IPS DF 6.9 (cell line): Measurements from ENCODE around the gene CLTCL1.

ENCODE experiments used
- DNase-seq: peaks from one replicate; pipeline ENCODE4 v3.0.0-alpha.2; 2013; ENCODE audit warnings: low read depth, low spot score
- H3K27ac ChIP-seq: one replicate; pipeline ENCODE4 v1.5.1; 2013; ENCODE audit warnings: low read length, control low read depth
- H3K27me3 ChIP-seq: 2 replicates; pipeline ENCODE4 v1.6.1; 2013; ENCODE audit warnings: mild to moderate bottlenecking, low read length; ENCODE audit not compliant: control insufficient read depth, insufficient read depth
- H3K36me3 ChIP-seq: 2 replicates; pipeline ENCODE4 v1.6.1; 2013; ENCODE audit warnings: low read length; ENCODE audit not compliant: control insufficient read depth, insufficient read depth
- H3K4me1 ChIP-seq: 2 replicates; pipeline ENCODE4 v1.6.1; 2013; ENCODE audit warnings: low read length; ENCODE audit not compliant: control insufficient read depth, insufficient read depth
- H3K4me3 ChIP-seq: 2 replicates; pipeline ENCODE4 v1.5.1; 2013; ENCODE audit warnings: mild to moderate bottlenecking, low read length
- H3K9me3 ChIP-seq: 2 replicates; pipeline ENCODE4 v1.6.1; 2013; ENCODE audit warnings: low read length, inconsistent platforms; ENCODE audit not compliant: control insufficient read depth, insufficient read depth
- WGBS: extraction: QIAGEN DNeasy Blood & Tissue Kit; methylation state at CpG from one replicate; pipeline ENCODE4 v1.1.7; 2013; ENCODE audit warnings: mixed read lengths, missing lambda C conversion rate; ENCODE audit not compliant: insufficient read length, insufficient coverage; 5-methylcytosine and 5-hydroxymethylcytosine counted together

CLTCL1 gene

DNA sequence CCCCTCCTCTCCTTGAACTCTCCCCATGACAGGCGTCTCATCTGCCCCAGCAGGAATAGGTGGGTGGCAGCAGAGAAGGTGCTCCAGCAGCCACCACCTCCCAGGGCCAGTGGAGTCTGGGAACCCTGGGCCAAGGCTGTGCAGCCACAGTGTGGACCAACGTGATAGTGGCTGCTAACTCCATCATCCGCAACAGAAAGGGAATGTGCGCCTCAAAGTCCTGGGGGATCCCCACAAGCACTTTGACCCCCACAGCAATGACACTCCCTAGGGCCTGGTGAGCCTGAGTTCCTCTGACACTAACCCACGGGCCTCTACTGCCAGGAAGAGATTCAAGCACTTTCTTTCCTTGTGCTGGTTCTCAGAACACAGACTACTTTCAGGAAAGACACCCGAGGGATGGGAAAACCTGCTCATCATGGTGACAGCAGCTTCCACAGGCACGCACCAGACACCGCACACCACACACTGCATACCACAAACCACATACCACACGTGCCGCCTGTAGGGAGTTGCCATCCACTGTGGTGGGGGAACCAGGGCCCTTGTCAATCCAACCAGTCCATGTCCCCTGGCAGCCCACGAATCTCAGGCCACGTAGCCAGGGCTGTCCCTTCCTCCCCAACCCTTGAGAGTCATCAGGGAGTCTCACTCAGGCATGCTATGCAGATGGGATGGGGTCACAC is 109.6 kb downstream of the CLTCL1 start:
- H3K4me1 ChIP-seq = 0 out of 2 replicates have a peak, but pooled peaks cover 2% of the 10 kb centered on the region
- WGBS = no CpG with 5 or more reads among the region's 12 CpGs

DNA sequence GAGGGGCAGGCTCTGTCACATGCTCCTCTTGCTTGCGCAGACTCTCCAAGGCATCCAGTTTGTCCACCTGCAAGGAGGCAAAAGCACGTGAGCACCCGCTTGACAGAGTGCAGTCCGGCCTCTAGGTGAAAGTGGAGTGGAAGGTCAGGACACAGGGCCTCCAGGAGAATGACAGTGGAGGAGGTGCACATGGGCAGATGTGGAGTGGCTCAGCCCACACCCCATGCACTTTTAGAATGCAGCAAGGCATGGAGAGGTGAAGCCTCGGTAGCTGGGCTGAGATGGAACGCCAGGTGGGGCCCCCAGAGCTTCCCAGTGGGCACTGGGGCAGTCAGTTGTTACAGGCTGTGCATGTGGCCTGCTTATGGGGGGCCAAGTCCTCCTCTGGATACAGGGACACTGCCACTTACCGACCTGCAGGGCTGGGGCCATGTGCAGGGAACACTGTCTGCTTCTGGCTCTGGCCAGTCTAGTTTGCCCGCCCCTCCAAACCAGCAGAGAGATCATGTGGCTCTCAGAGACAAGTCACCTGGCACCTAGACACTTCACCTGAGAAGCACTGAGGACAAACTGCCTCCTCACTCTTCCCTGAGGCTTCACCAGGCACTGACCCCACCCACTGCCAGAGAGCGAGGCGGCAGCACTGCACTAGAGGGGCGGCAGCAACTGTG is 110.6 kb downstream of the CLTCL1 start:
- no peak overlapping the region for H3K4me3 ChIP-seq
- WGBS = no CpG with 5 or more reads among the region's 11 CpGs
- no peak overlapping the region for H3K27ac ChIP-seq
- peaks cover 4% of the 10 kb centered on the region; the same call in 1 of the 2 replicates for H3K4me1 ChIP-seq
- H3K9me3 ChIP-seq = no peaks in the 10 kb centered on the region
- peaks cover 3% of the 10 kb centered on the region for H3K36me3 ChIP-seq
- H3K27me3 ChIP-seq = no peaks in the 10 kb centered on the region
- DNase-seq = no peak

More for the DNA sequence above, 109.6 kb downstream of the CLTCL1 start:
- no peaks in the 10 kb centered on the region for H3K27me3 ChIP-seq
- H3K4me3 ChIP-seq = no peak overlapping the region
- H3K27ac ChIP-seq = no peak overlapping the region
- H3K9me3 ChIP-seq = no peaks in the 10 kb centered on the region
- no peak for DNase-seq
- H3K36me3 ChIP-seq = no peaks in the 10 kb centered on the region; the same call in 1 of the 2 replicates

DNA sequence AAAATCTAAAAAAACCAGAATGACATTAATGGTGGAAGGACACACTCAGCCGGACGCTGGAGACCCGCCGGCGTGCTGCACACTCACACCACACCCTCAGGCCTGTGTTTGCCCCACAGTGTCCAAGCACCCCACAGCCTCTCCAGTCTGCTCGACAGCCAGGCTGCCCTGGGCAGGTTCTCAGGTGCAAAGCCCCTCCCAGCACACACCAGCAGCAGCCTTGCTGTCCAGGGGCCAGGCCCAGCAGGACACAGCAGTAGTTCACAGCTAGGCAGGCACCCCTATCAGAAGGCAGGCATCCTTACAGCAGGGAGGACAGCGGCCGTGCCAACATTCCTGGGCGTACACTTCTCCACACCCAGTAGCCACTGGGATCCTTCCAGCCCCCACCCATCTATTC is 111.3 kb downstream of the CLTCL1 start:
- WGBS = no CpG with 5 or more reads among the region's 9 CpGs
- Histone ChIP-seq H3K27me3 (no peaks in the 10 kb centered on the region), H3K9me3 (no peaks in the 10 kb centered on the region), H3K4me1 (peaks cover 6% of the 10 kb centered on the region; the same call in 1 of the 2 replicates), H3K4me3 (no peak overlapping the region), H3K36me3 (peaks cover 10% of the 10 kb centered on the region), H3K27ac (no peak overlapping the region)
- DNase-seq = no peak

DNA sequence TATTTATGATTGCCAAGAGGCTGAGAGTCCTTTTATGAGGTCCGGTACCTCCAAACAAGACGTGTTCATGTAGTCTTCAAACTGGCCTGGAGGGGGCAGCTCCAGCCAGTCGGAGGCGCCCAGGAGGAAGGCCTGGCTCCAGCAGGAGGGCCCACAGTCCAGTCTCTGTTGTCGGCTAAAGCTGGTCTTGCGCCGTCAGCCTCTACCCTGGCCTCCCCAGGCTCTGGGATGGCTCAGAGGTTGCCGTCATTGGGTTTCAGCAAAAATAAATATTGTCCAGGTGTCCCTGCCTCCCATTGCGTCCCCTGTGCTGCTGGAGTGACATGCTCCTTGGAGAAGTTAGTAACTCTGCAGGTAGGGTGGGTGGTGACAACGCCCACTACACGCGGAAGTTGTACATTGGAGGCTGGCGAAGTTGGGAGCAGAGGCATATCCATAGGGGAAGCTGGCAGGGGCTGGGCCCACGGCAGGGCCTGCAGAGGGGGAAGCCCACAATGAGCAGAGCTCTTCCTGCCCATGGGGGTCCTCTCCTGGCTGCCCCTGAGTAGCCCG is 111.9 kb downstream of the CLTCL1 start:
- Histone ChIP-seq H3K4me1 (peaks cover 7% of the 10 kb centered on the region; the same call in 1 of the 2 replicates), H3K27ac (no peak overlapping the region), H3K36me3 (peaks cover 11% of the 10 kb centered on the region), H3K27me3 (no peaks in the 10 kb centered on the region), H3K9me3 (no peaks in the 10 kb centered on the region), H3K4me3 (peak overlapping the region; percentile 69; the same call in 1 of the 2 replicates)
- DNase-seq = peak; percentile 47
- WGBS = no CpG with 5 or more reads among the region's 15 CpGs

DNA sequence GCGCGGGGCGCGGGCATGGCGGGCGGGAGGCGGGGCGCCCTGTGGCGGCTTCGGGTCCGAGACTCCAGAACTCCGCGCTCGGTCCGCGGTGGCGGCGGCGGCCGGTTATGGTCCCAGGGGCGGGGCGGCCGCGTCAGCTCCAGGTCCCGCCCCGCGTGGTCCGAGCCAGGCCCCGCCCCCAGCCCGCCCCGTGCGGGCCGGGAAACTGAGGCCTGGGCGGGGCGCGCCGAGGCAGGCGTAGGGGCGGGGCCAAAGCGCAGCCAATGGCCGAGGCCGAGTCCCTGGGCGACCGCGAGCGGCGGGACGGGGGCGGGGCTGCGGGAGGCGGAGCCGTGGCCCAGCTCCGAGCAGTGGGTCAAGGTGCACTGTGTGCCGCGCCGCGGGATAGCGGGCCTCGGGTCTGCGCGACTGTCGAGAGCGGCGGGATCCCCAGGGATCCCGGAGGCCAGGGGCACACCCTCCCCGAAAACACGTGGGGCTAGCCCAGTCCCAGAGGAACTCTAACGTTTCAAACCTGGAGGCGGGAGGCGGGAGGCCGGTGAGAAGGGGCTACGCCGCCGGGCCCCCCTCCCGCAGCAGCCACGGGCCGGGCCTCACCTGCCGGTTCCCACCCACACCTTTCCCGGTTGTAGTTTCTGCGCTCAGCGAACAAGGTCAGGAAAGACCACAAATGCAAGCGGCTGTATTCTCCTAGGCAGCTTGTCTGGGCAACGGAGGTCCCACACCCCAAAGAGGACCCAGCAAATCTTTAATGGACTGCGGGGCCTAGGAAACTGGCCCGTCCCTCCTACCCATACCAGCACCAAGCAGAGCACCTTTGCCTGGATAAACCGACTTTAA is 112.6 kb downstream of the CLTCL1 start, which contains the start of gene SLC25A1:
TSS of gene SLC25A1 (minus strand) at position 80 of the 840 bp plus-strand sequence. CDS start at position 17, 63 bp downstream.
- Histone ChIP-seq H3K9me3 (no peaks in the 10 kb centered on the region), H3K27ac (no peak within 1 kb of the TSS), H3K4me3 (peak within 1 kb of the TSS; percentile 69), H3K4me1 (peaks cover 9% of the 10 kb centered on the region), H3K27me3 (no peaks in the 10 kb centered on the region), H3K36me3 (peaks cover 11% of the 10 kb centered on the region)
- peak; percentile 58 for DNase-seq
- WGBS = no CpG with 5 or more reads among the region's 86 CpGs

DNA sequence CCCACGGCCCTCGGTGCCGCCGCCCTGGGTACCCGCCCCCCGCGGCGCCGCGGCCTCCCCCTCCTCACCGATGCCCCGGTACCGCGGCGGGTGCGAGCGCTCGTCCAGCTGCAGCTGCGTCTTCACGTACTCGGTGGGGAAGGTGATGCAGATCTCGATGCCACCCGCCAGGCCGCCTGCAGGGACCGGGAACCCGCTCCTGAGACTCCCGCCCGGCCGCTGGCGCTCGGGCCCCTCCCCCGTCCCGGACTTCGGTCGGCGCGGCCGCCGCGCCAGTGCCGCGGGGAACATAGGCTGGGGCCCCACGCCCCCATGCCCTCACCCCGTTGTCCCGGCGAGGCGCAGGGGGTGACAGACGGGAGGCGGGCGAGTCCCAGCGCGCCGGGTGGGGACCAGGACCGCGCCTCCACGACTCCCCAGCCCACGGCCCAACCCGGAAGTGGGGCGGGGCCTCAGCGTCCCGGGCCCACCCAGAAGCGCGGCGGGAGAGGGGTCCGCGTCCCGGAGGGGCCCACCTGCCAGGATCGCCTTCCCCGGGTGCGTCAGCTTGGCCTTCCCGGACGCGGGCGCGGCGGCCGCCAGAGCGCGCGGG is 113.4 kb downstream of the CLTCL1 start:
- no peaks in the 10 kb centered on the region for H3K9me3 ChIP-seq
- no peaks in the 10 kb centered on the region for H3K27me3 ChIP-seq
- peaks cover 11% of the 10 kb centered on the region for H3K36me3 ChIP-seq
- peak overlapping the region; percentile 69 for H3K4me3 ChIP-seq
- H3K4me1 ChIP-seq = peaks cover 10% of the 10 kb centered on the region
- no peak for DNase-seq
- no CpG with 5 or more reads among the region's 80 CpGs for WGBS
- no peak overlapping the region for H3K27ac ChIP-seq

DNA sequence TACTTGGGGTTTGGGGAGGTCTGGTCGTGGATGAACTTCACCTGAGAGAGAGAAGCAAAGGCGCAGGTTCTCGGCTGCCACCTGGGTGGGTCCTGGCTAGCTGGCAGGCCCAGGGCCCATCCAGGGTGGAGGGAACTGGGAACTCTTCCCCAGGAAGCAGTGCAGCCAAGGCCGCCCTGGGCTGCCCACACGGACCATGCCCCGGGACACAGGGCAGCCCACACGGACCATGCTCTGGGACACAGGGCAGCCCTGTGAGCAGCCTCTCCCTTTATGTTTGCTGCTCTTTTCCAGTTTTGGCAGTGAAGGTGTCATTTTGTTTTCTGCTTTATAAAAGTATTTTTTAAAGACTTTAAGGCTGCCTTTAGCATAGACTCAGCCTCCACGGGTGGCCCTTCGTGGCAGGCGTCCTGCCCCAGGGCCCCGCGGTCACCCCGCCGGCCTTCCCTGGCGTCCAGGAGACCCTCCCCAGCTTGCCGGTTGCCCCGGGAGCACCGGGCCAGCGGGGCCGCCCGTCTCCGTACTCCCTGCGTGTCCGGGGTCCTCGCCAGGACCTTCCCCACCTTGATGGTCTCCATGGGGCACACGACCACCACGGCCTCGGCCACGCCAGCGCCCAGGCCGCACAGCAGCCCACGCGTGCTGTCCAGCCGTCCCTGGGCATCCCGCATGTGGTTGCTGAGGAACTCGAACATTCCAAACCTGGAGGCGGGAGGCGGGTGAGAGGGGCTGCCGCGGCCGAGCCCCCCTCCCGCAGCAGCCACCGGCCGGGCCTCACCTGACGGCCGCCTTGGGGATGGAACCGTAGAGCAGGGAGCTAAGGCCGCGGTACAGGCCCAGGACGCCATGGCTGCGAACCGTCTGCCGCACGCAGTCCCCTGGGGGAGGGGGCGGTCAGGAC is 114.1 kb downstream of the CLTCL1 start:
- DNase-seq = no peak
- H3K9me3 ChIP-seq = no peaks in the 10 kb centered on the region
- WGBS = no CpG with 5 or more reads among the region's 55 CpGs
- H3K36me3 ChIP-seq = peaks cover 11% of the 10 kb centered on the region
- peak overlapping the region; percentile 69 for H3K4me3 ChIP-seq
- H3K27ac ChIP-seq = no peak overlapping the region
- no peaks in the 10 kb centered on the region for H3K27me3 ChIP-seq
- H3K4me1 ChIP-seq = peaks cover 11% of the 10 kb centered on the region

DNA sequence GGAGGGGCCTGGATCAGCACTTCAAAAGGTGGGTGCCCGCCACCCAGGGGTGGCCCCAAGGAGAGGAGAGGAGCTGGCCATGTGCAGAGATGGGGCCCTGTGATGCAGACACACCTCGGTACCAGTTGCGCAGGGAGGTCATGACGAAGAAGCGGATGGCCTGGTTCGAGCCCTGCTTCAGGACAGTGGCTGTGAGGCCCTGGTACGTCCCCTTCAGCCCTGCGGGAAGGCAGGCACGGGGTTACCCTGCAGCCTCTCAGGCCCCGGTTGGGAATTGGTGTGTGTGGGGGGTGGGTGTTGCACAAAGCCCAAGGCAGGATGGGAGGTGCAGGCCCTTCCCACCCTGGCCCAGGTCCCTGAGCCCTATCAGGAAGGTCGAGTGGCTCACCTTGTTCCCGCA is 114.8 kb downstream of the CLTCL1 start:
- Histone ChIP-seq H3K27ac (no peak overlapping the region), H3K27me3 (no peaks in the 10 kb centered on the region), H3K4me1 (peaks cover 11% of the 10 kb centered on the region), H3K36me3 (peaks cover 11% of the 10 kb centered on the region), H3K4me3 (no peak overlapping the region), H3K9me3 (no peaks in the 10 kb centered on the region)
- DNase-seq = no peak
- no CpG with 5 or more reads among the region's 12 CpGs for WGBS

DNA sequence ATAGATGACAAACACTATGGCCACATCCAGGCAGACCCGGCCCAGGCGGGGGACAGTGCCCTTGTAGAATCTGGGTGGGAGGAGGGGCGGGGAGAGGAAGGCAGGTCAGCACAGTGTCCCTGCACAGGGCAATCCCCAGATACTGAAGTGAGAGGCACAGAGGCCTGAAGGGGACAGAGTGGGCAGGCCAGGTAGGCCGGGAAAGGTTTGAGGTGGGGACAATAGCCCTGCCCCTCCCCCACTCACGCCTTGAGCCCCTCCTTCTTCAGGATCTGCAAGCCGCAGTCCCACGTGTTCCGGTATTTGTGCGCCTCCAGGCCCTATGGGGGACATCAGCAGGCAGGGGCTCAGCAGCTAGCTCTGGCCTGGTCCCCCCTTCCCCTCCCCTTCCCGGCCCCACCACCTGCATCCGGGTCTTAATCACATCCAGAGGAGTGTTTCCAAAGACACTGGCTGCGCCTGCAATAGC is 115.3 kb downstream of the CLTCL1 start:
- Histone ChIP-seq H3K36me3 (peaks cover 11% of the 10 kb centered on the region), H3K4me3 (no peak overlapping the region), H3K9me3 (no peaks in the 10 kb centered on the region), H3K27me3 (no peaks in the 10 kb centered on the region), H3K4me1 (peaks cover 11% of the 10 kb centered on the region), H3K27ac (no peak overlapping the region)
- WGBS = no CpG with 5 or more reads among the region's 12 CpGs
- DNase-seq = no peak
